HepG2 (cell line): ENCODE data around the gene SULT2B1. TPM values are rescaled to one million over a fixed set of nuclear protein-coding genes. Genes with fewer than 3 reads are reported as not detected.

ENCODE experiments used
- ARNTL ChIP-seq: sonication (generic); formaldehyde crosslinking; IDR thresholded peaks from 2 replicates; pipeline ENCODE4 v1.4.0; 2020; ENCODE audit warnings: mild to moderate bottlenecking, missing genetic modification reagents
- ELF1 ChIP-seq: sonication (generic); formaldehyde crosslinking; IDR thresholded peaks from 2 replicates; pipeline ENCODE4 v1.4.0; 2020; ENCODE audit warnings: missing genetic modification reagents
- KDM2A ChIP-seq: sonication (generic); formaldehyde crosslinking; IDR thresholded peaks from 2 replicates; pipeline ENCODE4 v1.4.0; 2020; ENCODE audit warnings: low read depth, missing genetic modification reagents, borderline replicate concordance
- KDM3A ChIP-seq: IDR thresholded peaks from 2 replicates; pipeline ENCODE4 v1.6.1; 2018; ENCODE audit warnings: low read depth, missing compliant biosample characterization
- KDM5A ChIP-seq: fragments of 200-600 bp; sonication (generic); IDR thresholded peaks from 2 replicates; pipeline ENCODE4 v1.7.0; 2018; ENCODE audit warnings: antibody characterized with exemption, mild to moderate bottlenecking, low read length, borderline replicate concordance
- LRRFIP1 ChIP-seq: sonication (generic); formaldehyde crosslinking; conservative IDR thresholded peaks from 2 replicates; pipeline ENCODE4 v1.4.0; 2020; ENCODE audit warnings: missing genetic modification reagents
- PCBP1 ChIP-seq: fragments of 200-400 bp; formaldehyde crosslinking; IDR thresholded peaks from 2 replicates; pipeline ENCODE4 v1.6.1; 2017; ENCODE audit warnings: mild to moderate bottlenecking, low read depth, low read length, borderline replicate concordance
- PREB ChIP-seq: sonication (generic); formaldehyde crosslinking; IDR thresholded peaks from 2 replicates; pipeline ENCODE4 v1.4.0; 2020; ENCODE audit warnings: missing genetic modification reagents
- RARG ChIP-seq: sonication (generic); formaldehyde crosslinking; IDR thresholded peaks from 2 replicates; pipeline ENCODE4 v1.4.0; 2020; ENCODE audit warnings: low read depth, mild to moderate bottlenecking, missing genetic modification reagents
- SALL1 ChIP-seq: sonication (generic); formaldehyde crosslinking; IDR thresholded peaks from 2 replicates; pipeline ENCODE4 v1.8.0; 2022; ENCODE audit warnings: mild to moderate bottlenecking, missing genetic modification reagents
- SRSF1 ChIP-seq: fragments of 200-400 bp; formaldehyde crosslinking; optimal IDR thresholded peaks from 2 replicates; pipeline ENCODE3; 2017; ENCODE audit warnings: mild to moderate bottlenecking, low read depth, low read length, moderate library complexity
- UBTF ChIP-seq: sonication (generic); formaldehyde crosslinking; IDR thresholded peaks from 2 replicates; pipeline ENCODE4 v1.4.0; 2020; ENCODE audit warnings: mild to moderate bottlenecking, missing genetic modification reagents
- ZBTB26 ChIP-seq: IDR thresholded peaks from 2 replicates; pipeline ENCODE4 v1.6.1; 2016; ENCODE audit warnings: missing compliant biosample characterization, missing genetic modification reagents, borderline replicate concordance
- ZNF263 ChIP-seq: sonication (generic); formaldehyde crosslinking; IDR thresholded peaks from 2 replicates; pipeline ENCODE4 v1.4.0; 2020; ENCODE audit warnings: missing genetic modification reagents
- ZNF3 ChIP-seq: IDR thresholded peaks from 2 replicates; pipeline ENCODE4 v1.7.0; 2017; ENCODE audit warnings: inconsistent platforms
- ZNF451 ChIP-seq: sonication (generic); formaldehyde crosslinking; IDR thresholded peaks from 2 replicates; pipeline ENCODE4 v1.5.0; 2020; ENCODE audit warnings: mild to moderate bottlenecking, missing genetic modification reagents
- ZNF614 ChIP-seq: IDR thresholded peaks from 2 replicates; pipeline ENCODE4 v1.6.1; 2018; ENCODE audit warnings: missing biosample characterization, missing genetic modification reagents, inconsistent platforms, borderline replicate concordance
- ZNF709 ChIP-seq: sonication (generic); formaldehyde crosslinking; IDR thresholded peaks from 2 replicates; pipeline ENCODE4 v1.5.0; 2020; ENCODE audit warnings: mild to moderate bottlenecking, missing genetic modification reagents
- ZNF740 ChIP-seq: sonication (generic); formaldehyde crosslinking; IDR thresholded peaks from 2 replicates; pipeline ENCODE4 v1.4.0; 2020; ENCODE audit warnings: missing genetic modification reagents
- ZUFSP ChIP-seq: sonication (generic); formaldehyde crosslinking; IDR thresholded peaks from 2 replicates; pipeline ENCODE4 v1.9.0; 2021; ENCODE audit warnings: missing genetic modification reagents, mild to moderate bottlenecking, borderline replicate concordance
- polyA plus RNA-seq, 8 experiments: library from polyadenylated mRNA; depleted of rRNA in 3 of 8; stranded (reverse) in 7 of 8; unstranded in 1 of 8; fragments of >200 nt; fragmentation: Illumina TruSeq in 4 of 8; extraction: Trizol in 4 of 8; gene quantifications; 2 replicates each; pipeline versions ENCODE4 v1.2.1 to v1.2.3, GENCODE V29; 2011 to 2016; ENCODE audit warnings: low read depth in 4 of 8, missing spikeins in 1 of 8, mixed read lengths in 1 of 8; ENCODE audit not compliant: insufficient read depth in 1 of 8
- total RNA-seq, 5 experiments: library from RNA; depleted of rRNA; stranded (reverse); fragments of >200 nt; fragmentation: Illumina TruSeq; extraction: Trizol; gene quantifications; 2 replicates each; pipeline ENCODE4 v1.2.3, GENCODE V29; 2016; ENCODE audit warnings: low read depth in 1 of 5

Gene SULT2B1
- total and polyA plus RNA-seq, 2 of the 13 experiments (the other 11 are each of a cell fraction or from before 2014, with no cell fraction given) = 0.13 TPM; not detected in 1

GRCh38 chr19:48588670-48589401 is 36.9 kb downstream of the SULT2B1 start (continued):
- no peak for TF ChIP-seq LRRFIP1
- TF ChIP-seq PREB (CRISPR knock-in tag) = no peak
- 0 out of 2 replicates have a peak, but pooled peaks have one; percentile 40 for TF ChIP-seq ZNF451
- no peak for TF ChIP-seq KDM5A
- TF ChIP-seq ZNF263 = peak; percentile 90
- TF ChIP-seq UBTF (CRISPR knock-in tag) = peak; percentile 62
- TF ChIP-seq ZBTB26 (CRISPR knock-in tag) = 0 out of 2 replicates have a peak, but pooled peaks have one; percentile 21
- no peak for TF ChIP-seq ARNTL
- peak; percentile 79; the same call in 1 of the 2 replicates for TF ChIP-seq PCBP1
- 0 out of 2 replicates have a peak, but pooled peaks have one; percentile 25 for TF ChIP-seq ZNF740 (CRISPR knock-in tag)
- no peak for TF ChIP-seq ZUFSP (CRISPR knock-in tag)
- no peak for TF ChIP-seq SRSF1
- TF ChIP-seq ZNF614 = 0 out of 2 replicates have a peak, but pooled peaks have one; percentile 37
- peak; percentile 92 for TF ChIP-seq KDM2A (CRISPR knock-in tag)
- TF ChIP-seq SALL1 (CRISPR knock-in tag) = peak; percentile 58; the same call in 1 of the 2 replicates
- 0 out of 2 replicates have a peak, but pooled peaks have one; percentile 11 for TF ChIP-seq ELF1
- TF ChIP-seq ZNF3 = no peak
- no peak for TF ChIP-seq ZNF709 (CRISPR knock-in tag)
- TF ChIP-seq RARG (CRISPR knock-in tag) = no peak
- TF ChIP-seq KDM3A (CRISPR knock-in tag) = peak; percentile 47; the same call in 1 of the 2 replicates
